ENCODE measurements around the gene AP3D1. TPM values are rescaled to one million over a fixed set of nuclear protein-coding genes. Genes with fewer than 3 reads are reported as not detected.
A peak's percentile ranks its signal among the peaks of the same experiment; 100 is the strongest.

The AP3D1 gene
- polyA plus RNA-seq, 3 donors from 2014 or later: 11.7 to 44.5 (median 17.9) TPM

- Mint-ChIP-seq H3K27ac (no peak overlapping the region), H3K36me3 (no peaks in the 10 kb centered on the region), H3K4me1 (peaks cover 36 to 38% of the 10 kb centered on the region in 2 donors), H3K4me3 (no peak overlapping the region), H3K27me3 (ENCODE audit: low read depth in 3 of 3) (peaks cover 0 to 2% (median 1%) of the 10 kb centered on the region in 3 donors), H3K9me3 (no peaks in the 10 kb centered on the region)
- DNase-seq: no peak
These were observed 24.4 kb upstream of the AP3D1 start for GRCh38 chr19:2175742-2176141.

GRCh38 chr19:2173767-2174577 lies 22.6 kb upstream of the AP3D1 start:
- Mint-ChIP-seq H3K4me1 (peaks cover 41 to 47% of the 10 kb centered on the region in 2 donors), H3K27ac (peak overlapping the region in 4 of 6 donors; percentile 58 to 74 (median 66)), H3K36me3 (no peaks in the 10 kb centered on the region), H3K4me3 (peak overlapping the region in 1 of 5 donors; percentile 43), H3K27me3 (ENCODE audit: low read depth in 3 of 3) (peaks cover 0 to 1% (median 0%) of the 10 kb centered on the region in 3 donors), H3K9me3 (no peaks in the 10 kb centered on the region)
- no peak for DNase-seq

- DNase-seq: no peak
- Mint-ChIP-seq H3K9me3 (no peaks in the 10 kb centered on the region), H3K36me3 (no peaks in the 10 kb centered on the region), H3K27ac (no peak overlapping the region), H3K4me3 (no peak overlapping the region), H3K4me1 (peaks cover 47 to 53% of the 10 kb centered on the region in 2 donors), H3K27me3 (ENCODE audit: low read depth in 3 of 3) (peaks cover 0 to 5% (median 2%) of the 10 kb centered on the region in 3 donors)
These were observed 22.0 kb upstream of the AP3D1 start for GRCh38 chr19:2173388-2173766.

GRCh38 chr19:2171349-2172145 lies 20.2 kb upstream of the AP3D1 start:
- peak; percentile 39 to 57 (median 41) for DNase-seq
- peak overlapping the region in 4 of 6 donors; percentile 49 to 98 (median 75) for H3K27ac Mint-ChIP-seq
- no peak overlapping the region for H3K4me3 Mint-ChIP-seq
- peaks cover 61 to 71% of the 10 kb centered on the region in 2 donors for H3K4me1 Mint-ChIP-seq
- no peaks in the 10 kb centered on the region for H3K36me3 Mint-ChIP-seq
- peaks cover 0 to 11% (median 5%) of the 10 kb centered on the region in 3 donors for H3K27me3 Mint-ChIP-seq (ENCODE audit: low read depth in 3 of 3)
- no peaks in the 10 kb centered on the region for H3K9me3 Mint-ChIP-seq

- no peaks in the 10 kb centered on the region for H3K9me3 Mint-ChIP-seq
- peaks cover 0 to 12% (median 5%) of the 10 kb centered on the region in 3 donors for H3K27me3 Mint-ChIP-seq (ENCODE audit: low read depth in 3 of 3)
- H3K4me3 Mint-ChIP-seq: peak overlapping the region in 1 of 5 donors; percentile 10
- H3K27ac Mint-ChIP-seq: peak overlapping the region in 5 of 6 donors; percentile 28 to 98 (median 70)
- DNase-seq: no peak
- peaks cover 66 to 74% of the 10 kb centered on the region in 2 donors for H3K4me1 Mint-ChIP-seq
- no peaks in the 10 kb centered on the region for H3K36me3 Mint-ChIP-seq
These were observed 19.6 kb upstream of the AP3D1 start for GRCh38 chr19:2170987-2171348.

GRCh38 chr19:2170219-2170618 lies 18.9 kb upstream of the AP3D1 start:
- peak overlapping the region; percentile 46 to 99 (median 89) for H3K27ac Mint-ChIP-seq
- H3K9me3 Mint-ChIP-seq: no peaks in the 10 kb centered on the region
- H3K4me1 Mint-ChIP-seq: peaks cover 72 to 81% of the 10 kb centered on the region in 2 donors
- peak overlapping the region in 1 of 5 donors; percentile 47 for H3K4me3 Mint-ChIP-seq
- H3K36me3 Mint-ChIP-seq: no peaks in the 10 kb centered on the region
- H3K27me3 Mint-ChIP-seq (ENCODE audit: low read depth in 3 of 3): peaks cover 0 to 15% (median 5%) of the 10 kb centered on the region in 3 donors
- DNase-seq: no peak

- peak; percentile 75 to 83 (median 77) for DNase-seq
- Mint-ChIP-seq H3K9me3 (no peaks in the 10 kb centered on the region), H3K4me1 (peaks cover 70 to 75% of the 10 kb centered on the region in 2 donors), H3K4me3 (peak overlapping the region; percentile 83 to 95 (median 92)), H3K36me3 (no peaks in the 10 kb centered on the region), H3K27ac (peak overlapping the region; percentile 96 to 99 (median 98)), H3K27me3 (ENCODE audit: low read depth in 3 of 3) (peaks cover 4 to 19% (median 8%) of the 10 kb centered on the region in 3 donors)
These were observed 17.5 kb upstream of the AP3D1 start for GRCh38 chr19:2168619-2169424.

- Mint-ChIP-seq H3K27me3 (ENCODE audit: low read depth in 3 of 3) (peaks cover 4 to 21% (median 8%) of the 10 kb centered on the region in 3 donors), H3K4me1 (peaks cover 68% of the 10 kb centered on the region in 2 donors), H3K27ac (peak overlapping the region; percentile 96 to 99 (median 98)), H3K4me3 (peak overlapping the region; percentile 83 to 95 (median 92)), H3K9me3 (no peaks in the 10 kb centered on the region), H3K36me3 (no peaks in the 10 kb centered on the region)
- peak; percentile 79 to 85 (median 81) for DNase-seq
These were observed 16.7 kb upstream of the AP3D1 start for GRCh38 chr19:2167896-2168618.

GRCh38 chr19:2166741-2167738 lies 15.7 kb upstream of the AP3D1 start:
- peak overlapping the region; percentile 85 to 99 (median 98) for H3K27ac Mint-ChIP-seq
- peaks cover 4 to 21% (median 8%) of the 10 kb centered on the region in 3 donors for H3K27me3 Mint-ChIP-seq (ENCODE audit: low read depth in 3 of 3)

GRCh38 chr19:2164020-2164998 lies 12.9 kb upstream of the AP3D1 start:
- no peaks in the 10 kb centered on the region for H3K9me3 Mint-ChIP-seq
- peaks cover 38 to 41% of the 10 kb centered on the region in 2 donors for H3K4me1 Mint-ChIP-seq
- DNase-seq: no peak
- peak overlapping the region; percentile 75 to 89 (median 88) for H3K27ac Mint-ChIP-seq
- no peaks in the 10 kb centered on the region for H3K36me3 Mint-ChIP-seq
- peak overlapping the region; percentile 88 to 95 (median 91) for H3K4me3 Mint-ChIP-seq
- H3K27me3 Mint-ChIP-seq (ENCODE audit: low read depth in 3 of 3): peaks cover 4 to 21% (median 8%) of the 10 kb centered on the region in 3 donors

More at GRCh38 chr19:2166741-2167738, 15.7 kb upstream of the AP3D1 start:
- peak overlapping the region; percentile 83 to 95 (median 92) for H3K4me3 Mint-ChIP-seq
- no peak for DNase-seq
- no peaks in the 10 kb centered on the region for H3K9me3 Mint-ChIP-seq
- no peaks in the 10 kb centered on the region for H3K36me3 Mint-ChIP-seq
- H3K4me1 Mint-ChIP-seq: peaks cover 63 to 64% of the 10 kb centered on the region in 2 donors

- no peaks in the 10 kb centered on the region for H3K36me3 Mint-ChIP-seq
- H3K4me3 Mint-ChIP-seq: no peak overlapping the region
- H3K27ac Mint-ChIP-seq: no peak overlapping the region
- no peaks in the 10 kb centered on the region for H3K9me3 Mint-ChIP-seq
- DNase-seq: no peak
- peaks cover 2 to 6% of the 10 kb centered on the region in 2 donors for H3K4me1 Mint-ChIP-seq
- peaks cover 3 to 7% (median 4%) of the 10 kb centered on the region in 3 donors for H3K27me3 Mint-ChIP-seq (ENCODE audit: low read depth in 3 of 3)
These were observed 9.0 kb upstream of the AP3D1 start for GRCh38 chr19:2160379-2160778.

Data from immature natural killer cell (primary cell).